PC-3 (cell line): ENCODE results near the gene P2RX2. TPM values are rescaled to one million over a fixed set of nuclear protein-coding genes. Genes with fewer than 3 reads are reported as not detected.

Source experiments
- ATAC-seq: fragments of 200-7000 bp; cut with Tn5 transposase; 2 replicates; pipeline ENCODE4 v1.9.1; 2020; ENCODE audit warnings: mild to moderate bottlenecking, moderate library complexity
- BruUV-seq: library from RNA; stranded (reverse); fragments of 400-500 nt; replicated peaks from 2 replicates; lab custom pipeline; 2021; lab: Mats Ljungman, UMichigan
- CTCF ChIA-PET: fragments of 300-600 bp; sonication (Branson Sonifier 250); formaldehyde crosslinking; loops from one replicate; lab custom pipeline; 2022; ENCODE audit warnings: antibody characterized with exemption; lab: Charles Lee
- POLR2A ChIA-PET: fragments of 300-600 bp; sonication (Branson Sonifier 250); formaldehyde crosslinking; loops from one replicate; lab custom pipeline; 2022; ENCODE audit warnings: antibody characterized with exemption; ENCODE audit not compliant: unreplicated experiment; lab: Charles Lee
- DNase-seq: peaks from one replicate; pipeline ENCODE4 v3.0.0-alpha.2; 2015
- H2AFZ ChIP-seq: fragments of 300-600 bp; sonication (generic); 2 replicates; pipeline ENCODE4 v1.6.0; 2016; ENCODE audit warnings: antibody characterized with exemption, low read length
- H3F3A ChIP-seq: fragments of 300-600 bp; sonication (generic); one replicate; pipeline ENCODE4 v1.6.0; 2017; ENCODE audit warnings: antibody characterized with exemption, low read length, control low read depth, mild to moderate bottlenecking; ENCODE audit not compliant: unreplicated experiment
- H3K27ac ChIP-seq: fragments of 300-600 bp; sonication (generic); 2 replicates; pipeline ENCODE4 v1.5.1; 2016; ENCODE audit warnings: mild to moderate bottlenecking, low read length
- H3K27me3 ChIP-seq: fragments of 300-600 bp; sonication (generic); 2 replicates; pipeline ENCODE4 v1.6.1; 2016; ENCODE audit warnings: low read length, mixed read lengths
- H3K36me3 ChIP-seq: fragments of 300-600 bp; sonication (generic); 2 replicates; pipeline ENCODE4 v1.6.1; 2016; ENCODE audit warnings: low read depth, mixed run types, low read length, mixed read lengths
- H3K4me1 ChIP-seq: fragments of 300-600 bp; sonication (generic); 2 replicates; pipeline ENCODE4 v1.5.1; 2016; ENCODE audit warnings: low read length; ENCODE audit not compliant: insufficient read depth
- H3K4me2 ChIP-seq: fragments of 300-600 bp; sonication (generic); 2 replicates; pipeline ENCODE4 v1.6.0; 2016; ENCODE audit warnings: low read length
- H3K4me3 ChIP-seq: fragments of 300-600 bp; sonication (generic); 2 replicates; pipeline ENCODE4 v1.5.1; 2016; ENCODE audit warnings: mild to moderate bottlenecking, low read length, mixed read lengths
- H3K79me2 ChIP-seq: fragments of 300-600 bp; sonication (generic); 2 replicates; pipeline ENCODE4 v1.6.1; 2017; ENCODE audit warnings: low read length, mixed read lengths
- H3K9ac ChIP-seq: fragments of 300-600 bp; sonication (generic); 2 replicates; pipeline ENCODE4 v1.6.0; 2016; ENCODE audit warnings: mild to moderate bottlenecking, low read length
- H3K9me2 ChIP-seq: fragments of 300-600 bp; sonication (generic); replicated peaks from 2 replicates; pipeline ENCODE4 v1.6.1; 2016; ENCODE audit warnings: mixed run types, low read length, mixed read lengths
- H3K9me3 ChIP-seq: fragments of 300-600 bp; sonication (generic); 2 replicates; pipeline ENCODE4 v1.6.1; 2016; ENCODE audit warnings: low read length, mixed read lengths
- H4K20me1 ChIP-seq: fragments of 300-600 bp; sonication (generic); 2 replicates; pipeline ENCODE4 v1.6.1; 2016; ENCODE audit warnings: low read length, mixed read lengths
- EZH2 ChIP-seq: fragments of 300-600 bp; sonication (generic); IDR thresholded peaks from one replicate; pipeline ENCODE4 v1.6.1; 2017; ENCODE audit warnings: antibody characterized with exemption, mild to moderate bottlenecking, low read length; ENCODE audit not compliant: unreplicated experiment
- EZH2phosphoT487 ChIP-seq: fragments of 300-600 bp; sonication (generic); IDR thresholded peaks from 2 replicates; pipeline ENCODE4 v1.6.1; 2018; ENCODE audit warnings: mild to moderate bottlenecking, antibody characterized with exemption, low read length, borderline replicate concordance
- intact Hi-C: fragments of 100-400 bp; cut with micrococcal nuclease; formaldehyde crosslinking; loops from 2 replicates; pipeline ENCODE4 v1.9.0; 2023
- total RNA-seq: library from RNA; depleted of rRNA; stranded (reverse); fragments of >200 nt; gene quantifications from 2 replicates; pipeline ENCODE4 v1.2.3, GENCODE V29; 2014
- TF ChIP-seq, protein P1 (sequence below): fragments of 300-600 bp; sonication (generic); conservative IDR thresholded peaks from 2 replicates; pipeline ENCODE4 v1.5.1; 2017; ENCODE audit warnings: antibody characterized with exemption, low read depth, mild to moderate bottlenecking, low read length

The P2RX2 gene
- total RNA-seq, 1 experiment from 2014 or later, result not detected

DNA sequence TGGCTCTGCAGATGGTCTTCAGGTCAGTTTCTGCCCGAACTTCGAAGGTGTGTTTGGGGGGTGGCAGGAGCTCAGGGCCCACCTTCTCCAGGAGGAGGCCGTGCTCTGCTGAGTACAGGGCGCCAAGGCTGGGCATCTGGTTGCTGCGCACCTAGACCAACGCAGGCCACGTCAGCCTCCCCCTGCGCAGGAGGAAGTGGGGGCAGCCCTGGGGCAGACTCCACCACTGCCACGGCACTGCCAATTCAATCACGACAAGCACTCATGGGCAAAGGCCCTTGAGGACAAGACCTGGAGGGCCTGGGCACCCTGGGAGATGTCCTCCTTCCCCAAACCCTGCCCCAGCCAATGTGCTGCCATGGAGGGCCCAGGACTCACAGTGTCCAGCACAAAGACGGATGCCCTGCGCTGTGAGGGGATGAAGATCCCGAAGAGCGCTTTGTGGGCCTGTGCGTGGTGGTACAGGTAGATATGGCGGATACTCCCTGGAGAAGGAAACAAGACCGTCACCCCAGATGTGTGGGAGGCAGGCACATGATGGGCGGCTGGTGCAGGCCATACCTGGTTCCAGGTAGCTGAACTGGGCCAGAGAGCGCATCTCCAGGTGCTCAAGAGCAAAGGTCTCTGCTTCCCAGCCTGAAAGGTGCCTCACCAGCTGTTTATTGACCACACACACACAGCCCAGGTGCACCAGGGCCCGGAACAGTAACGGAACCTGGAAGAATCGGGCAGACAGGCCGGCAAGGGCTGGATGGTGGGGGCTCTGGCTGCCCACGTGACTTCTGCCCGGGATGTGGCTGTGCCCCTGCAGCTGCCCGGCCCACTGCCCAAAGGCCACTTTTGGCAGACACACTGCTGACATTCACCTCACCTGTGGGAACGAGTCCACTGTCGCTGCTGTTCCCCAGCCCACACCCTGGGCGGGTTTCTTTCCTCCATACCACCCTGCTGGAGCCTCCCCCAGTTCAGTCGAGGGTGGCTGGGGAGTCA, 24.6 kb downstream of the P2RX2 start:
- TF ChIP-seq, protein P1, sequence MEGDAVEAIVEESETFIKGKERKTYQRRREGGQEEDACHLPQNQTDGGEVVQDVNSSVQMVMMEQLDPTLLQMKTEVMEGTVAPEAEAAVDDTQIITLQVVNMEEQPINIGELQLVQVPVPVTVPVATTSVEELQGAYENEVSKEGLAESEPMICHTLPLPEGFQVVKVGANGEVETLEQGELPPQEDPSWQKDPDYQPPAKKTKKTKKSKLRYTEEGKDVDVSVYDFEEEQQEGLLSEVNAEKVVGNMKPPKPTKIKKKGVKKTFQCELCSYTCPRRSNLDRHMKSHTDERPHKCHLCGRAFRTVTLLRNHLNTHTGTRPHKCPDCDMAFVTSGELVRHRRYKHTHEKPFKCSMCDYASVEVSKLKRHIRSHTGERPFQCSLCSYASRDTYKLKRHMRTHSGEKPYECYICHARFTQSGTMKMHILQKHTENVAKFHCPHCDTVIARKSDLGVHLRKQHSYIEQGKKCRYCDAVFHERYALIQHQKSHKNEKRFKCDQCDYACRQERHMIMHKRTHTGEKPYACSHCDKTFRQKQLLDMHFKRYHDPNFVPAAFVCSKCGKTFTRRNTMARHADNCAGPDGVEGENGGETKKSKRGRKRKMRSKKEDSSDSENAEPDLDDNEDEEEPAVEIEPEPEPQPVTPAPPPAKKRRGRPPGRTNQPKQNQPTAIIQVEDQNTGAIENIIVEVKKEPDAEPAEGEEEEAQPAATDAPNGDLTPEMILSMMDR, result no peak
- TF ChIP-seq EZH2phosphoT487 (no peak), EZH2 (no peak)
- H3K4me2 ChIP-seq, result no peak overlapping the region

DNA sequence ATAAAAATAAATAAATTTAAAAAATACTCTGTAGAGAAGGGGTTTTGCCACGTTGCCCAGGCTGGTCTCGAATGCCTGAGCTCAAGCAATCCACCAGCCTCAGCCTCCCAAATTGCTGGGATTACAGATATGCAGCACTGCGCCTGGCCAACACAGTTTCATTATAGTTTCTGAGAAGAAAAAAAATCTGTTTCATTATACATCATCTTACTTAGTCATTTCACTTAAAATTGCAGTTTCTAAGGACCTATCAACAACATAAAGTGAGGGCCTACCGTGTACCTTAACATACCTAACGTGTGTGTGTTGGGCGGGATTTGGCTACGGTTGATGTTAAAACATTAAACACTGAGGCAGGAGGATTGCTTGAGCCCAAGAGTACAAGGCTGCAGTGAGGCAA, 28.3 kb downstream of the P2RX2 start:
- POLR2A ChIA-PET, result interaction anchor here (0.7 kb wide), 1 partner anchor 418 kb away, joined by 3 read pairs; no protein-coding TSS in a partner anchor
- Histone ChIP-seq H3K4me3 (no peak overlapping the region), H3K9me2 (no peaks in the 10 kb centered on the region), H4K20me1 (no peaks in the 10 kb centered on the region), H3K4me2 (no peak overlapping the region), H3K27me3 (no peaks in the 10 kb centered on the region), H3K9me3 (no peaks in the 10 kb centered on the region), H3F3A (no peaks in the 10 kb centered on the region), H2AFZ (no peak overlapping the region), H3K36me3 (peaks cover 58% of the 10 kb centered on the region), H3K27ac (no peak overlapping the region), H3K9ac (no peak overlapping the region), H3K4me1 (no peaks in the 10 kb centered on the region), H3K79me2 (no peaks in the 10 kb centered on the region)
- TF ChIP-seq, protein P1, result no peak
- TF ChIP-seq EZH2, result no peak
- no peak for TF ChIP-seq EZH2phosphoT487
- no TSS peak for BruUV-seq
- ATAC-seq (no peak), DNase-seq (no peak)
- CTCF ChIA-PET, result no interaction called here
- intact Hi-C loops, result no loop called here

More for the DNA sequence above, 24.6 kb downstream of the P2RX2 start:
- no peaks in the 10 kb centered on the region for H3K79me2 ChIP-seq
- no peak for ATAC-seq
- ChIA-PET POLR2A (no interaction called here), CTCF (no interaction called here)
- H3K9ac ChIP-seq, result no peak overlapping the region
- peaks cover 40% of the 10 kb centered on the region for H3K36me3 ChIP-seq
- H3K4me1 ChIP-seq, result no peaks in the 10 kb centered on the region
- H3K27me3 ChIP-seq, result no peaks in the 10 kb centered on the region
- H3K4me3 ChIP-seq, result no peak overlapping the region
- no peak overlapping the region for H2AFZ ChIP-seq
- no TSS peak for BruUV-seq
- intact Hi-C loops, result no loop called here
- DNase-seq, result no peak
- H3K27ac ChIP-seq, result no peak overlapping the region
- no peaks in the 10 kb centered on the region for H3K9me3 ChIP-seq
- H3K9me2 ChIP-seq, result no peaks in the 10 kb centered on the region
- no peaks in the 10 kb centered on the region for H3F3A ChIP-seq
- no peaks in the 10 kb centered on the region for H4K20me1 ChIP-seq

DNA sequence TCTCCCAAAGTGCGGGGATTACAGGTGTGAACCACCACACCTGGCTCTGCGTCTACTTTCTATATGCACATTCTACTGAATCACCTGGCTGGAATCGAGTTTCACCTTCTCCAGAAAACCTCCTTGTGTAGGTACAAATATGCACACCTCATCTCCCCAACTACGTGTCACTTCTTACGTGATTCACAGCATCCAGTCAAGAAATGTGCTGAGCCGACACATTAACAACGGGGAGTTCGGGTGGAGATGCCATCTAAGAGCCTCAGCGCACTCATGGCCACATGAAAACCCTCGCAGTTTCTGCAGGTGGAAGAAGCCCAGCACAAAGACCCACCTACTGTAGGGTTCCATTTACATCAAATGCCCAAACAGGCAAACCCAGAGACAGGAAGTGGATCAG, 29.3 kb downstream of the P2RX2 start:
- no peaks in the 10 kb centered on the region for H3K27me3 ChIP-seq
- peaks cover 52% of the 10 kb centered on the region for H3K36me3 ChIP-seq
- no peaks in the 10 kb centered on the region for H3F3A ChIP-seq
- ChIA-PET POLR2A (no interaction called here), CTCF (no interaction called here)
- no peaks in the 10 kb centered on the region for H4K20me1 ChIP-seq
- H3K4me2 ChIP-seq, result no peak overlapping the region
- DNase-seq (no peak), ATAC-seq (no peak)
- no peaks in the 10 kb centered on the region for H3K79me2 ChIP-seq
- H2AFZ ChIP-seq, result no peak overlapping the region
- no TSS peak for BruUV-seq
- no peak overlapping the region for H3K9ac ChIP-seq
- no peak overlapping the region for H3K4me3 ChIP-seq
- H3K4me1 ChIP-seq, result no peaks in the 10 kb centered on the region
- TF ChIP-seq, protein P1, result no peak
- no peak for TF ChIP-seq EZH2phosphoT487
- intact Hi-C loops, result no loop called here
- no peaks in the 10 kb centered on the region for H3K9me2 ChIP-seq
- no peaks in the 10 kb centered on the region for H3K9me3 ChIP-seq
- no peak overlapping the region for H3K27ac ChIP-seq
